ENCODE measurements around the gene SURF4.
"Not testable (repeated sequence)": the region's sequence is repeated elsewhere in the genome, so short reads cannot be mapped to it uniquely, and the experiment has no call there.

Gene SURF4

DNA sequence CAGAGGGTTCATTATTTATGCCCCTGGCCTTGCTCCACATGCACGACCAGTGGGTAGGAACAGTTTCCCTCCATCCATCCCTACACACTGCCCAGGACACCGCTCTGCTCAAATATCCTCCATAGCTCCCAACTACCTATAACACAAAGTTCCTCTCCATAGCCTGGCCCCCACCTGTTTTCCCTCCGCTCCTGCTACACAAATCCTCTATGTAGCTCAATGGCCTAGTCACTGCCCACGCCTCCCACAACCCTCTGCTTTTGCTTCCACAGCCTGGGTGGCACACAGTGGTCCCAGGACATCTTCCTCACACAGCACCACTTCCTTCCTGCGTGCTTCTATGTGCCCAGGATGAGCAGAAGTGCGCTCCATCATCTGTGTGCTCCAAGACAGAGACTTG, 21.5 kb upstream of the SURF4 start:
- Histone ChIP-seq H3K36me3 (ENCODE audit: control insufficient read depth, insufficient read depth, low read length) (no peaks in the 10 kb centered on the region), H3K9me3 (ENCODE audit: control insufficient read depth, low read length) (no peaks in the 10 kb centered on the region), H3K27ac (ENCODE audit: insufficient read depth, low read depth, low read length, poor library complexity, severe bottlenecking) (no peak overlapping the region), H3K27me3 (ENCODE audit: control insufficient read depth, insufficient read depth, low read length, poor library complexity, severe bottlenecking) (no peaks in the 10 kb centered on the region), H3K4me1 (ENCODE audit: control insufficient read depth, insufficient read depth, low read length) (no peaks in the 10 kb centered on the region), H3K4me3 (ENCODE audit: insufficient read depth, low read depth, low read length) (no peak overlapping the region)
- WGBS, 2 experiments, result 84 to 88% methylated on average over 6 of the region's 6 CpGs

DNA sequence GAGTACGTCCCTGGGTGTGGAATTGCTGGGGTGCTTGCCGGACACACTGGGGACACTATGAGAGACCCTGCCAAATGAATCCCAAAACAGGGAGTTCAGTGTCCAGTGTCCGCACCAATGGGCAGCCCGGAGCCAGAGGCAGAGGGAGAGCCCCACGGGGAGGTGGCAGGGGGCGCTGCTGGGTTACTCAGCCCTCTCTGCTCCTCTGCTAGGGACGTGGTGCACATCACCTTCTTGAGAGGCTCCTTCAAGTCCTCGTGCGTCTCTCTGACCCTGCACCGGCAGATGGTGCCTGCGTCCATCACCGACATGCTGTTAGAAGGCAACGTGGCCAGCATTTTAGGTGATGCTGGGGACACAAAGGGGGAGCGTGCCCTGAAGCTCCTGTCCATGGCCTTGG, 21.1 kb upstream of the SURF4 start:
- 42 to 44% methylated on average over 14 of the region's 14 CpGs for WGBS, 2 experiments
- Histone ChIP-seq H3K4me3 (ENCODE audit: insufficient read depth, low read depth, low read length) (no peak overlapping the region), H3K4me1 (ENCODE audit: control insufficient read depth, insufficient read depth, low read length) (no peaks in the 10 kb centered on the region), H3K27ac (ENCODE audit: insufficient read depth, low read depth, low read length, poor library complexity, severe bottlenecking) (no peak overlapping the region), H3K36me3 (ENCODE audit: control insufficient read depth, insufficient read depth, low read length) (no peaks in the 10 kb centered on the region), H3K27me3 (ENCODE audit: control insufficient read depth, insufficient read depth, low read length, poor library complexity, severe bottlenecking) (no peaks in the 10 kb centered on the region), H3K9me3 (ENCODE audit: control insufficient read depth, low read length) (no peaks in the 10 kb centered on the region)

DNA sequence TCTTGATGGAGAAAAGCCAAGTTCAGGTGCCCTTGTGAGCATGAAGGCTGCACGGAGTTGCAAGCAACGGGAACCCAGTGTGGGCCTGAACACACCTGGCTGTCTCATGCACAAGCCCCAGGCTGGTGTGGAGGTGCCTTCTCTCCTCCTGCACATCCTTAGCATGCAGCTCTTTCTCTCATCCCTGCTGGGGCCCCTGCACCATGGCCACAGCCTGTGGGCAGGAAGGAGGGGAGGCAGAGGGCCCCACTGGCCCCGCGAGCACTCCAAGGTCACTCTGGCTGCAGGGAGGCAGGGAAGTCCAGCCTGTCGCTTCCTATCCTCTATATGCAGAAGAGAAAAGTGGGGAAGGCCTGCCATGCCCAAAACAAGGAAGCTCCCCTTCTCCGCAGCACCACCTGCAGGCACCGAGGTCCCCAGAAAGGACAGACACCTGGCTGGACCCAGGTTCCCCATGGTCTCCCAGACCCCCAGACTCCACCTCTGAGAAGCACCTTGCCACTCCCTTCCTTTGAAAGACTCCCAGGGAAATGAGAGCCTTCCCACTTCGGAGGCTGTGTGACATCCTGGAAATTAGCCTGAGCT, 18.9 kb upstream of the SURF4 start:
- H3K27ac ChIP-seq (ENCODE audit: insufficient read depth, low read depth, low read length, poor library complexity, severe bottlenecking), result no peak overlapping the region
- no peaks in the 10 kb centered on the region for H3K27me3 ChIP-seq (ENCODE audit: control insufficient read depth, insufficient read depth, low read length, poor library complexity, severe bottlenecking)
- 69 to 71% methylated on average over 8 of the region's 8 CpGs for WGBS, 2 experiments
- no peak overlapping the region for H3K4me3 ChIP-seq (ENCODE audit: insufficient read depth, low read depth, low read length)
- H3K4me1 ChIP-seq (ENCODE audit: control insufficient read depth, insufficient read depth, low read length), result no peaks in the 10 kb centered on the region
- no peaks in the 10 kb centered on the region for H3K36me3 ChIP-seq (ENCODE audit: control insufficient read depth, insufficient read depth, low read length)
- H3K9me3 ChIP-seq (ENCODE audit: control insufficient read depth, low read length), result no peaks in the 10 kb centered on the region

DNA sequence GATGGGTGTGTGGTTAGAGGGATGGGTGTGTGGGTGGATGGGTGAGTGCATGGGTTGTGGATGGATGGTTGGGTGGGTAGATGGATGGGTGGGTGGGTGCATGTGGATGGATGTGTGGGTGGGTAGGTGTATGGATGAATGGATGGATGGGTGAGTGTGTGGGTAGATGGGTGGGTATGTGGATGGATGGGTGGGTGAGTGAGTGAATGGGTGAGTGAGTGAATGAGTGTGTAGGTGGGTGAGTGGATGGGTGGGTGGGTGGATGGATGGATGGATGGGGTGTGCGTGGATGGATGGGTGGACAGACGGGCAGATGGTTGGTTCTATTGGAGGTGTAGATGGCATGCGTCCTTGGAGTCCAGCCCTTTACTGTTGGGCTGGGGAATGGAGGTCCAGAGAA, 17.5 kb upstream of the SURF4 start:
- H3K27me3 ChIP-seq (ENCODE audit: control insufficient read depth, insufficient read depth, low read length, poor library complexity, severe bottlenecking), result no peaks in the 10 kb centered on the region
- no peaks in the 10 kb centered on the region for H3K4me1 ChIP-seq (ENCODE audit: control insufficient read depth, insufficient read depth, low read length)
- no peaks in the 10 kb centered on the region for H3K36me3 ChIP-seq (ENCODE audit: control insufficient read depth, insufficient read depth, low read length)
- H3K27ac ChIP-seq (ENCODE audit: insufficient read depth, low read depth, low read length, poor library complexity, severe bottlenecking), result no peak overlapping the region
- no peaks in the 10 kb centered on the region for H3K9me3 ChIP-seq (ENCODE audit: control insufficient read depth, low read length)
- H3K4me3 ChIP-seq (ENCODE audit: insufficient read depth, low read depth, low read length), result no peak overlapping the region
- WGBS, 2 experiments, result 88 to 92% methylated on average over 3 of the region's 3 CpGs

DNA sequence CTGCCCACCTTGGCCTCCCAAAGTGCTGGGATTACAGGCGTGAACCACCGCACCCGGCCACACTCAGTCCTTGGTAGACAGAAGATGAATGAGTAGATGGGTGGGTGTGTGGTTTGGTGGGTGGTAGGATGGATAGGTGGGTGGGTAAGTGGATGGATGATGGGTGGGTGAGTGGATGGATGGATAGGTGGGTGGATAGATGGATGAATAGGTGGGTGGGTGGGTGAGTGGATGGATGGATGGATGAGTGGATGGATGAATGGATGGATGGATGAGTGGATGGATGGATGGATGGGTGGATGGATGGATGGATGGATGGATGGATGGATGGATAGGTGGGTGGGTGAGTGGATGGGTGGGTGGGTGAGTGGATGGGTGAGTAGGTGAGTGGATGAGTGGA, 16.4 kb upstream of the SURF4 start:
- not testable (repeated sequence) for H3K9me3 ChIP-seq (ENCODE audit: control insufficient read depth, low read length); H3K27me3 ChIP-seq (ENCODE audit: control insufficient read depth, insufficient read depth, low read length, poor library complexity, severe bottlenecking); H3K27ac ChIP-seq (ENCODE audit: insufficient read depth, low read depth, low read length, poor library complexity, severe bottlenecking); H3K4me1 ChIP-seq (ENCODE audit: control insufficient read depth, insufficient read depth, low read length); H3K4me3 ChIP-seq (ENCODE audit: insufficient read depth, low read depth, low read length); H3K36me3 ChIP-seq (ENCODE audit: control insufficient read depth, insufficient read depth, low read length)
- WGBS, 2 experiments, result 81 to 93% methylated on average over 3 of the region's 3 CpGs

DNA sequence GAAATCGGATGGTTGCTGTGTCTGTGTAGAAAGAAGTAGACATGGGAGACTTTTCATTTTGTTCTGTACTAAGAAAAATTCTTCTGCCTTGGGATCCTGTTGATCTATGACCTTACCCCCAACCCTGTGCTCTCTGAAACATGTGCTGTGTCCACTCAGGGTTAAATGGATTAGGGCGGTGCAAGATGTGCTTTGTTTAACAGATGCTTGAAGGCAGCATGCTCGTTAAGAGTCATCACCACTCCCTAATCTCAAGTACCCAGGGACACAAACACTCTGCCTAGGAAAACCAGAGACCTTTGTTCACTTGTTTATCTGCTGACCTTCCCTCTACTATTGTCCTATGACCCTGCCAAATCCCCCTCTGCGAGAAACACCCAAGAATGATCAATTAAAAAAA, 15.6 kb upstream of the SURF4 start:
- H3K4me1 ChIP-seq (ENCODE audit: control insufficient read depth, insufficient read depth, low read length); H3K36me3 ChIP-seq (ENCODE audit: control insufficient read depth, insufficient read depth, low read length); H3K4me3 ChIP-seq (ENCODE audit: insufficient read depth, low read depth, low read length); H3K27ac ChIP-seq (ENCODE audit: insufficient read depth, low read depth, low read length, poor library complexity, severe bottlenecking); H3K9me3 ChIP-seq (ENCODE audit: control insufficient read depth, low read length); H3K27me3 ChIP-seq (ENCODE audit: control insufficient read depth, insufficient read depth, low read length, poor library complexity, severe bottlenecking): not testable (repeated sequence)
- 40% methylated on average over 1 of the region's 4 CpGs; no CpG with 5 or more reads in 1 of the 2 experiments for WGBS, 2 experiments

DNA sequence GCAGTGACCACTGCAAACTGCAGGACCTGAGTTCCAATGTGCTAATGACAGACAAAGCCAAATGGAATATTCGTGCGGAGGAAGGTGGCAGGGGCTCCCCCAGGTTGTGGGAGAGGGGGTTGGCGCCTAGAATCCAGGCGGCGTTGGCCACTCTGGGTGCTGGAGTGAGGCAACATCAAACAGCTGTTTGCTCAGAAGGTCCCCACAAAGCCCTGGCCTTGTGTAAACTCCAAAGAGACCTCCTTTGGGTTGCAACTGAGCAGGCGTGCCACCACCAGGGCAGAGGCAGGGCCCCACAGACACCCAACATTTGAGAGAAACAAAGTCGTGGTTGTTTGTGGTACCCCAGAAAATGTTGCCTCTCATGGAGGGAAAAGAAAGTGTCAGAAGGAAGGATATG, 14.9 kb upstream of the SURF4 start:
- H3K27me3 ChIP-seq (ENCODE audit: control insufficient read depth, insufficient read depth, low read length, poor library complexity, severe bottlenecking), result no peaks in the 10 kb centered on the region
- H3K36me3 ChIP-seq (ENCODE audit: control insufficient read depth, insufficient read depth, low read length), result no peaks in the 10 kb centered on the region
- no peaks in the 10 kb centered on the region for H3K4me1 ChIP-seq (ENCODE audit: control insufficient read depth, insufficient read depth, low read length)
- no peak overlapping the region for H3K27ac ChIP-seq (ENCODE audit: insufficient read depth, low read depth, low read length, poor library complexity, severe bottlenecking)
- no peaks in the 10 kb centered on the region for H3K9me3 ChIP-seq (ENCODE audit: control insufficient read depth, low read length)
- 81 to 83% methylated on average over 7 of the region's 7 CpGs for WGBS, 2 experiments
- H3K4me3 ChIP-seq (ENCODE audit: insufficient read depth, low read depth, low read length), result no peak overlapping the region

DNA sequence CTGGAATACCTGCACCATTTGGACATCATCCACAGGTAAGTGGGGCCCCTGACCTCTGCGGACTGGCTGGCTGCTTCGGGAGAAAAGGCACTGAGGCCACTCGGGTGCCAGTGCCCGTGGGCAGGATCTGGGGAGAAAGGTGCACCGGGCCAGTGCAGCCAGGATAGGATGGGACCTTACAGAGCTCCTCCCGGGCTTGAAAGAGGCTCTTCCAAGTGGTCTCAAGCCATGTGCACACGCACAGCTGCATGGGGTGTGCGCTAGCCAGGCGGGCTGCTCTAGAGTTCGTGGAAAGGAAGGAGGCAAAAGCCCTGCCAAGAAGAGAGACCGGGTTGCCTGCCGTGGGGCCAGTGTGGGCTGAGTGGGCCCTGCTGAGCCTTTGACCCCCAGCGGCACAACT, 13.7 kb upstream of the SURF4 start:
- Histone ChIP-seq H3K36me3 (ENCODE audit: control insufficient read depth, insufficient read depth, low read length) (no peaks in the 10 kb centered on the region), H3K27ac (ENCODE audit: insufficient read depth, low read depth, low read length, poor library complexity, severe bottlenecking) (no peak overlapping the region), H3K27me3 (ENCODE audit: control insufficient read depth, insufficient read depth, low read length, poor library complexity, severe bottlenecking) (no peaks in the 10 kb centered on the region), H3K4me1 (ENCODE audit: control insufficient read depth, insufficient read depth, low read length) (no peaks in the 10 kb centered on the region), H3K4me3 (ENCODE audit: insufficient read depth, low read depth, low read length) (no peak overlapping the region), H3K9me3 (ENCODE audit: control insufficient read depth, low read length) (no peaks in the 10 kb centered on the region)
- 90 to 91% methylated on average over 13 of the region's 13 CpGs for WGBS, 2 experiments

DNA sequence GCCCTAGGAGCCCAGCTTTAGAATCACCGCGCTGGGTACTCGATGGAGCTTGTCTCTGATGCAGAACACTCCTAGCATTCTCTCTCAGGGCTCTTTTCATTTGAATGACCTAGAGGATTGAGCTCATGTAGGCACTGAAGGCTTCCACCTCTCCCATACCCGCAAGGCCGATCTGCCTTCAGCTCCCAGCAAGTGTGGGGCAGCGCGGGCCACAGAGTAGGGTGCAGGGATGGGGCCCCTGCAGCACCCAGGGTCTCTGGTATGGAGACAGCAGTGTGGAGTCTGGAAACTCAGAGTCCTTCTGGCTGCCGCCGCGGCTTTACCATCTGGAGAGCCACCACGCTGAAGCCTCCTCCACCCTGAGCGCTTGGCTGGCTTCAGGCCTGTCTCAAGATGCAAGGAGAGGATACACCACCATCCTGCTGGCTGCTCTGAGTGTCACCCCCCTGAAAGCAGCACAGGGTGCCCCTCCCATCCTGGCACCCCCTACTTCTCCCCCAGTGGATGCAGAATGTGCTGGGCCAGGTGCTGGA, 13.2 kb upstream of the SURF4 start:
- 89 to 91% methylated on average over 12 of the region's 12 CpGs for WGBS, 2 experiments
- H3K36me3 ChIP-seq (ENCODE audit: control insufficient read depth, insufficient read depth, low read length), result no peaks in the 10 kb centered on the region

DNA sequence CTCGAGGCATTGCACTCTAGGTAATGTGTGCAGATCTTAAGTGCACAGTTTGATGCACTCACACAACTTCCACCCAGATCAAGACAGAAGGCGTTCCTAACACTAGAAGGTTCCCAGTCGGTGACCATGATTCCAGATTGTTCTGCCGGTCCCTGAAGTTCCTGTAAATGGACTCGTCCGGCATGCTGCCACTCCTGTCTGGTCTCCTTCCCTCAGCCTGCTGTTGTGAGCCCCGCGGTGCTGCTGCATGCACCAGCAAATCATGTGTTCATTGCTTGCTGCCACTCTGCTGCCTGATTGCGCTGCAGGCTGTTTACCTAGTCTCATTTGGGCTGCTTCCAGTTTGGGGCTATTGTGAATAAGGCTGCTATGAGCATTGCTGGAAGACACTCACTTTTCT, 11.8 kb upstream of the SURF4 start:
- H3K27me3 ChIP-seq (ENCODE audit: control insufficient read depth, insufficient read depth, low read length, poor library complexity, severe bottlenecking), result no peaks in the 10 kb centered on the region
- no peaks in the 10 kb centered on the region for H3K36me3 ChIP-seq (ENCODE audit: control insufficient read depth, insufficient read depth, low read length)
- no peaks in the 10 kb centered on the region for H3K4me1 ChIP-seq (ENCODE audit: control insufficient read depth, insufficient read depth, low read length)
- no peak overlapping the region for H3K27ac ChIP-seq (ENCODE audit: insufficient read depth, low read depth, low read length, poor library complexity, severe bottlenecking)
- WGBS, 2 experiments, result 90 to 93% methylated on average over 9 of the region's 9 CpGs
- H3K4me3 ChIP-seq (ENCODE audit: insufficient read depth, low read depth, low read length), result no peak overlapping the region
- no peaks in the 10 kb centered on the region for H3K9me3 ChIP-seq (ENCODE audit: control insufficient read depth, low read length)

More for the DNA sequence above, 13.2 kb upstream of the SURF4 start:
- H3K9me3 ChIP-seq (ENCODE audit: control insufficient read depth, low read length), result no peaks in the 10 kb centered on the region
- no peaks in the 10 kb centered on the region for H3K4me1 ChIP-seq (ENCODE audit: control insufficient read depth, insufficient read depth, low read length)
- no peak overlapping the region for H3K4me3 ChIP-seq (ENCODE audit: insufficient read depth, low read depth, low read length)
- no peak overlapping the region for H3K27ac ChIP-seq (ENCODE audit: insufficient read depth, low read depth, low read length, poor library complexity, severe bottlenecking)
- no peaks in the 10 kb centered on the region for H3K27me3 ChIP-seq (ENCODE audit: control insufficient read depth, insufficient read depth, low read length, poor library complexity, severe bottlenecking)

DNA sequence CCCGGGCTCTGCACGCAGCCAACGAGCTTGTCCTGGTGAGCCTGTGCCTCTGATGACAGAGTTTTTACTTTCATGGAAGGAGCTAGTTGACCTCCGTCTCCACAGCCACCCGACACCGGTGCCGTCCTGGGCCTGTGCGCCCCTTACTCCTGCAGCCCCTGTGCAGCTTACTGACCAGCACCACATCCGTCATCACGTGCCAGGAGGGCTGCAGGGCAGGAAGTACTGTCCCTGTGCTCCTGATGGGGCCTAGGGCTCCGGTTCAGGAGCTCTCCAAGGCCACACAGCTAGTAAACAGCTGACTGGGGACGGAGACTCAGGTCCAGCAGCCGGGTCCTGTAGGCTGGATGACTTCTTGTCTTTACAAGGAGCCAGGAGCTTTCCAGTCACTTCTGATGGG, 10.5 kb upstream of the SURF4 start:
- no peak overlapping the region for H3K27ac ChIP-seq (ENCODE audit: insufficient read depth, low read depth, low read length, poor library complexity, severe bottlenecking)
- no peaks in the 10 kb centered on the region for H3K27me3 ChIP-seq (ENCODE audit: control insufficient read depth, insufficient read depth, low read length, poor library complexity, severe bottlenecking)
- no peaks in the 10 kb centered on the region for H3K4me1 ChIP-seq (ENCODE audit: control insufficient read depth, insufficient read depth, low read length)
- 90 to 91% methylated on average over 13 of the region's 13 CpGs for WGBS, 2 experiments
- no peak overlapping the region for H3K4me3 ChIP-seq (ENCODE audit: insufficient read depth, low read depth, low read length)
- H3K9me3 ChIP-seq (ENCODE audit: control insufficient read depth, low read length), result no peaks in the 10 kb centered on the region
- no peaks in the 10 kb centered on the region for H3K36me3 ChIP-seq (ENCODE audit: control insufficient read depth, insufficient read depth, low read length)

All from ectodermal cell (in vitro differentiated cells).